Liver (tissue), 9 donors: ENCODE results near the gene COX6B1. TPM values are rescaled to one million over a fixed set of nuclear protein-coding genes. Genes with fewer than 3 reads are reported as not detected.

ENCODE experiments used
- DNase-seq: peaks from one replicate; pipeline ENCODE4 v3.0.0-alpha.2; 2017; ENCODE audit warnings: low spot score
- H3K27ac ChIP-seq, 2 donors: one replicate each; pipeline ENCODE4 v1.7.0; 2013; ENCODE audit warnings: inconsistent platforms in 2 of 2, low read length in 2 of 2, control low read depth in 1 of 2, low read depth in 1 of 2, mild to moderate bottlenecking in 1 of 2
- H3K27me3 ChIP-seq, 4 donors: one replicate each; pipeline versions ENCODE4 v1.6.1 to v1.7.0; 2013; ENCODE audit warnings: low read length in 3 of 4, inconsistent platforms in 1 of 4, mild to moderate bottlenecking in 1 of 4, moderate library complexity in 1 of 4; ENCODE audit not compliant: control insufficient read depth in 4 of 4, insufficient read depth in 4 of 4
- H3K36me3 ChIP-seq, 4 donors: one replicate each; pipeline versions ENCODE4 v1.6.1 to v1.7.0; 2013; ENCODE audit warnings: low read length in 3 of 4, mild to moderate bottlenecking in 3 of 4, low read depth in 1 of 4, moderate library complexity in 1 of 4; ENCODE audit not compliant: control insufficient read depth in 4 of 4, insufficient read depth in 3 of 4
- H3K4me1 ChIP-seq, 4 donors: one replicate each; pipeline versions ENCODE4 v1.6.1 to v1.7.0; 2013; ENCODE audit warnings: low read length in 3 of 4, mild to moderate bottlenecking in 3 of 4, moderate library complexity in 1 of 4; ENCODE audit not compliant: control insufficient read depth in 4 of 4, insufficient read depth in 4 of 4
- H3K4me3 ChIP-seq, 3 donors: one replicate each; pipeline versions ENCODE4 v1.6.1 to v1.7.0; 2013; ENCODE audit warnings: low read length in 3 of 3, control low read depth in 1 of 3, low read depth in 1 of 3, mild to moderate bottlenecking in 1 of 3
- H3K9ac ChIP-seq, 2 donors: one replicate each; pipeline ENCODE4 v1.7.0; 2013; ENCODE audit warnings: low read length in 2 of 2, mild to moderate bottlenecking in 2 of 2, moderate library complexity in 2 of 2, control low read depth in 1 of 2, low read depth in 1 of 2
- H3K9me3 ChIP-seq, 4 donors: one replicate each; pipeline versions ENCODE4 v1.6.1 to v1.7.0; 2013; ENCODE audit warnings: low read length in 3 of 4; ENCODE audit not compliant: control insufficient read depth in 4 of 4
- ATF3 ChIP-seq: IDR thresholded peaks from 2 replicates; pipeline ENCODE4 v1.6.1; 2016; ENCODE audit warnings: antibody characterized with exemption
- FOXA1 ChIP-seq: IDR thresholded peaks from 2 replicates; pipeline ENCODE4 v1.6.1; 2016; ENCODE audit warnings: antibody characterized with exemption
- SP1 ChIP-seq: IDR thresholded peaks from 2 replicates; pipeline ENCODE4 v1.6.1; 2018; ENCODE audit warnings: antibody characterized with exemption, mild to moderate bottlenecking
- WGBS: extraction: QIAGEN DNeasy Blood & Tissue Kit; methylation state at CpG from one replicate; pipeline ENCODE4 v1.1.7; 2013; 5-methylcytosine and 5-hydroxymethylcytosine counted together
- polyA plus RNA-seq, 2 donors: library from polyadenylated mRNA; stranded (reverse) in 1 of 2; unstranded in 1 of 2; fragments of 200-250 nt in 1 of 2; fragments of >200 nt in 1 of 2; fragmentation: Nextera tagmentation in 1 of 2; extraction: Ambion mirVana in 1 of 2; gene quantifications; one replicate each; pipeline versions ENCODE4 v1.2.1 to v1.2.3, GENCODE V29; 2013 to 2015
- total RNA-seq, 2 donors: library from RNA; depleted of rRNA; stranded (reverse); fragments of >200 nt; gene quantifications; one replicate each; pipeline ENCODE4 v1.2.3, GENCODE V29; 2014
- TF ChIP-seq, protein P1 (sequence below): IDR thresholded peaks from 2 replicates; pipeline ENCODE4 v1.6.1; 2016; ENCODE audit warnings: antibody characterized with exemption, mild to moderate bottlenecking
- TF ChIP-seq, protein P2 (sequence below): IDR thresholded peaks from 2 replicates; pipeline ENCODE4 v1.6.1; 2016; ENCODE audit warnings: antibody characterized with exemption
- donor health status: healthy.
- donor health status: healthy.
- donor health status: healthy.
- donor health status: healthy.
- donor health status: healthy.

The COX6B1 gene
- total and polyA plus RNA-seq, 4 donors = 139 to 518 (median 321) TPM

DNA sequence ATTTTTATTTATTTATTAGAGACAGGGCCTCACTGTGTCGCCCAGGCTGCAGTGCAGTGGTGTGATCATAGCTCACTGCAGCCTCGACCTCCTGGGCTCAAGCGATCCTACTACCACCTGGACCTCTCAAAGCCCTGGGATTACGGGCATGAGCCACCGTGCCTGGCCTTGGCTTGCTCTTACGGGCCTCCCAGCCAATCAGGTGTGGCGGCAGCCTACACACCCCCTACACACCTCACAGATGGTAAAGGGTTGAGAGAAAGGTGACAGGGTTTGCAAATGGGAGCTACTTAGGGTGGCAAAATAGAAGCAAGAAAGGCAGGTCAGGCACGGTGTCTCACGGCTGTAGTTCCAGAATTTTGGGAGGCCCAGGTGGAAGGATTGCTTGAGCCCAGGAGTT is 55.2 kb downstream of the COX6B1 start (continued):
- no peak for TF ChIP-seq ATF3
- TF ChIP-seq SP1 = no peak

DNA sequence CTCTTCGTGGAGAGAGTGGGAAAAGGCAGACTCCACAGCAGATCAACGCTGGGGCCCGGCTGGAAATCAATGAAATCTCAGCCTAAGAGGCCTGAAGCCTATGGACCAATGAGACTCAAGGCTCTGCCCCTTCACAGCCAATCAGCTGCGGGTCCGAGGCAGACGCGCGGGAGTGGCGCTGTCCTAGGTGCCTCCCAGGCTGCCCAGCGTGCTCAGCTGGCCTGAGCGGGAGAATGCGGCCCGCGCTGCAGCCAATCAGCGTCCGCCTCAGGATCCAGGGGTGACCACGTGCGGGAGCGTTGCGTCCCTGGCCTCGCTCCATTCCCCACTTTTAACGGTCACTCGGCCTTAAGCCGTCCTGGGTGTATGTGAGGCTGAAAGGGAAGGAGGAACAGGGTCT is 56.1 kb downstream of the COX6B1 start, which contains the start of gene ZBTB32:
Gene ZBTB32 (plus strand): TSS at position 341 of the 400 bp plus-strand sequence. CDS start 10,069 bp downstream, outside the sequence.
- 46% methylated on average over 24 of the region's 24 CpGs for WGBS

More for the DNA sequence above, 56.1 kb downstream of the COX6B1 start, which contains the start of gene ZBTB32:
- Histone ChIP-seq H3K4me1 (peaks cover 0 to 11% (median 6%) of the 10 kb centered on the region in 4 donors), H3K27ac (no peak within 1 kb of the TSS), H3K36me3 (no peaks in the 10 kb centered on the region), H3K9ac (no peak within 1 kb of the TSS), H3K27me3 (no peaks in the 10 kb centered on the region), H3K4me3 (no peak within 1 kb of the TSS), H3K9me3 (no peaks in the 10 kb centered on the region)
- no peak for TF ChIP-seq FOXA1
- TF ChIP-seq, protein P1, sequence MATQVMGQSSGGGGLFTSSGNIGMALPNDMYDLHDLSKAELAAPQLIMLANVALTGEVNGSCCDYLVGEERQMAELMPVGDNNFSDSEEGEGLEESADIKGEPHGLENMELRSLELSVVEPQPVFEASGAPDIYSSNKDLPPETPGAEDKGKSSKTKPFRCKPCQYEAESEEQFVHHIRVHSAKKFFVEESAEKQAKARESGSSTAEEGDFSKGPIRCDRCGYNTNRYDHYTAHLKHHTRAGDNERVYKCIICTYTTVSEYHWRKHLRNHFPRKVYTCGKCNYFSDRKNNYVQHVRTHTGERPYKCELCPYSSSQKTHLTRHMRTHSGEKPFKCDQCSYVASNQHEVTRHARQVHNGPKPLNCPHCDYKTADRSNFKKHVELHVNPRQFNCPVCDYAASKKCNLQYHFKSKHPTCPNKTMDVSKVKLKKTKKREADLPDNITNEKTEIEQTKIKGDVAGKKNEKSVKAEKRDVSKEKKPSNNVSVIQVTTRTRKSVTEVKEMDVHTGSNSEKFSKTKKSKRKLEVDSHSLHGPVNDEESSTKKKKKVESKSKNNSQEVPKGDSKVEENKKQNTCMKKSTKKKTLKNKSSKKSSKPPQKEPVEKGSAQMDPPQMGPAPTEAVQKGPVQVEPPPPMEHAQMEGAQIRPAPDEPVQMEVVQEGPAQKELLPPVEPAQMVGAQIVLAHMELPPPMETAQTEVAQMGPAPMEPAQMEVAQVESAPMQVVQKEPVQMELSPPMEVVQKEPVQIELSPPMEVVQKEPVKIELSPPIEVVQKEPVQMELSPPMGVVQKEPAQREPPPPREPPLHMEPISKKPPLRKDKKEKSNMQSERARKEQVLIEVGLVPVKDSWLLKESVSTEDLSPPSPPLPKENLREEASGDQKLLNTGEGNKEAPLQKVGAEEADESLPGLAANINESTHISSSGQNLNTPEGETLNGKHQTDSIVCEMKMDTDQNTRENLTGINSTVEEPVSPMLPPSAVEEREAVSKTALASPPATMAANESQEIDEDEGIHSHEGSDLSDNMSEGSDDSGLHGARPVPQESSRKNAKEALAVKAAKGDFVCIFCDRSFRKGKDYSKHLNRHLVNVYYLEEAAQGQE = no peak
- TF ChIP-seq, protein P2, sequence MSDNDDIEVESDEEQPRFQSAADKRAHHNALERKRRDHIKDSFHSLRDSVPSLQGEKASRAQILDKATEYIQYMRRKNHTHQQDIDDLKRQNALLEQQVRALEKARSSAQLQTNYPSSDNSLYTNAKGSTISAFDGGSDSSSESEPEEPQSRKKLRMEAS = no peak
- no peak for DNase-seq

Other genes starting within 250 kb of the COX6B1 start
- under 1 TPM; 0.67 to 0.84 TPM for gene FFAR2, start 200.1 kb upstream of the COX6B1 start, total RNA-seq
- gene FFAR2, start 200.1 kb upstream of the COX6B1 start, polyA plus RNA-seq = under 1 TPM; 0.25 to 0.28 TPM
- gene KRTDAP, start 157.9 kb upstream of the COX6B1 start, total RNA-seq = not detected
- gene KRTDAP, start 157.9 kb upstream of the COX6B1 start, polyA plus RNA-seq = not detected
- 1 to 10 TPM; 1.7 to 9.4 TPM for gene DMKN, start 134.7 kb upstream of the COX6B1 start, total RNA-seq
- gene DMKN, start 134.7 kb upstream of the COX6B1 start, polyA plus RNA-seq = 1 to 10 TPM; 1.4 to 3.1 TPM
- not detected for gene SBSN, start 120.0 kb upstream of the COX6B1 start, total RNA-seq
- not detected for gene SBSN, start 120.0 kb upstream of the COX6B1 start, polyA plus RNA-seq
- not detected for gene GAPDHS, start 114.9 kb upstream of the COX6B1 start, total RNA-seq
- gene GAPDHS, start 114.9 kb upstream of the COX6B1 start, polyA plus RNA-seq = not detected
- 10 to 100 TPM; 18.1 to 28.0 TPM for gene TMEM147, start 102.7 kb upstream of the COX6B1 start, total RNA-seq
- 10 to 100 TPM; 61.3 to 97.4 TPM for gene TMEM147, start 102.7 kb upstream of the COX6B1 start, polyA plus RNA-seq
- gene ATP4A, start 84.7 kb upstream of the COX6B1 start, total RNA-seq = not detected
- not detected for gene ATP4A, start 84.7 kb upstream of the COX6B1 start, polyA plus RNA-seq
- not detected for gene PMIS2, start 62.1 kb upstream of the COX6B1 start, total RNA-seq
- gene PMIS2, start 62.1 kb upstream of the COX6B1 start, polyA plus RNA-seq = not detected
- 1 to 10 TPM; 2.5 to 7.3 TPM for gene HAUS5, start 35.6 kb upstream of the COX6B1 start, total RNA-seq
- 1 to 10 TPM; 1.9 to 2.2 TPM for gene HAUS5, start 35.6 kb upstream of the COX6B1 start, polyA plus RNA-seq
- gene RBM42, start 19.3 kb upstream of the COX6B1 start, total RNA-seq = 10 to 100 TPM; 20.1 TPM
- gene RBM42, start 19.3 kb upstream of the COX6B1 start, polyA plus RNA-seq = 10 to 100 TPM; 17.8 to 34.7 TPM
- under 1 TPM; 0.17 to 0.70 TPM for gene ETV2, start 6.6 kb upstream of the COX6B1 start, total RNA-seq
- 1 to 10 TPM; 1.6 to 1.8 TPM for gene ETV2, start 6.6 kb upstream of the COX6B1 start, polyA plus RNA-seq
- under 1 TPM in 1 of 2 donors, not detected in 1; 0.56 TPM for gene UPK1A, start 18.2 kb downstream of the COX6B1 start, total RNA-seq
- under 1 TPM in 1 of 2 donors, not detected in 1; 0.10 TPM for gene UPK1A, start 18.2 kb downstream of the COX6B1 start, polyA plus RNA-seq
- gene ZBTB32, start 56.2 kb downstream of the COX6B1 start, total RNA-seq = not detected
- under 1 TPM in 1 of 2 donors, not detected in 1; 0.47 TPM for gene ZBTB32, start 56.2 kb downstream of the COX6B1 start, polyA plus RNA-seq
- gene KMT2B, start 69.7 kb downstream of the COX6B1 start, total RNA-seq = 10 to 100 TPM in 1 of 2 donors, 1 to 10 TPM in 1; 6.3 to 12.1 TPM
- 10 to 100 TPM in 1 of 2 donors, 1 to 10 TPM in 1; 3.7 to 10.3 TPM for gene KMT2B, start 69.7 kb downstream of the COX6B1 start, polyA plus RNA-seq
- 10 to 100 TPM in 1 of 2 donors, 1 to 10 TPM in 1; 7.0 to 11.2 TPM for gene IGFLR1, start 94.1 kb downstream of the COX6B1 start, total RNA-seq
- 10 to 100 TPM; 51.1 to 59.7 TPM for gene IGFLR1, start 94.1 kb downstream of the COX6B1 start, polyA plus RNA-seq
- 10 to 100 TPM in 1 of 2 donors, 1 to 10 TPM in 1; 4.5 to 14.8 TPM for gene U2AF1L4, start 97.1 kb downstream of the COX6B1 start, total RNA-seq
- 10 to 100 TPM; 12.0 to 36.5 TPM for gene U2AF1L4, start 97.1 kb downstream of the COX6B1 start, polyA plus RNA-seq
- 1 to 10 TPM; 7.4 to 7.7 TPM for gene PSENEN, start 97.3 kb downstream of the COX6B1 start, total RNA-seq
- 10 to 100 TPM; 33.8 to 58.1 TPM for gene PSENEN, start 97.3 kb downstream of the COX6B1 start, polyA plus RNA-seq
- gene LIN37, start 100.3 kb downstream of the COX6B1 start, total RNA-seq = 1 to 10 TPM; 2.6 to 7.0 TPM
- 1 to 10 TPM; 5.8 to 6.3 TPM for gene LIN37, start 100.3 kb downstream of the COX6B1 start, polyA plus RNA-seq
- 1 to 10 TPM; 2.7 to 4.4 TPM for gene HSPB6, start 108.7 kb downstream of the COX6B1 start, total RNA-seq
- 10 to 100 TPM in 1 of 2 donors, 1 to 10 TPM in 1; 6.9 to 17.7 TPM for gene HSPB6, start 108.7 kb downstream of the COX6B1 start, polyA plus RNA-seq
- 1 to 10 TPM; 2.1 to 4.5 TPM for gene PROSER3, start 109.9 kb downstream of the COX6B1 start, total RNA-seq
- 1 to 10 TPM; 2.4 to 3.1 TPM for gene PROSER3, start 109.9 kb downstream of the COX6B1 start, polyA plus RNA-seq
- gene ARHGAP33, start 127.2 kb downstream of the COX6B1 start, total RNA-seq = 10 to 100 TPM in 1 of 2 donors, 1 to 10 TPM in 1; 2.0 to 10.1 TPM
- gene ARHGAP33, start 127.2 kb downstream of the COX6B1 start, polyA plus RNA-seq = 1 to 10 TPM in 1 of 2 donors, under 1 TPM in 1; 0.85 to 1.6 TPM
- gene PRODH2, start 164.5 kb downstream of the COX6B1 start, total RNA-seq = 100 to 1,000 TPM in 1 of 2 donors, 10 to 100 TPM in 1; 56.4 to 116 TPM
- gene PRODH2, start 164.5 kb downstream of the COX6B1 start, polyA plus RNA-seq = 100 to 1,000 TPM; 112 to 156 TPM
- gene NPHS1, start 204.2 kb downstream of the COX6B1 start, total RNA-seq = under 1 TPM in 1 of 2 donors, not detected in 1; under 0.01 TPM
- gene NPHS1, start 204.2 kb downstream of the COX6B1 start, polyA plus RNA-seq = not detected
- gene KIRREL2, start 208.6 kb downstream of the COX6B1 start, total RNA-seq = not detected
- gene KIRREL2, start 208.6 kb downstream of the COX6B1 start, polyA plus RNA-seq = not detected
- under 1 TPM in 1 of 2 donors, not detected in 1; 0.08 TPM for gene APLP1, start 220.3 kb downstream of the COX6B1 start, total RNA-seq
- under 1 TPM; 0.16 to 0.51 TPM for gene APLP1, start 220.3 kb downstream of the COX6B1 start, polyA plus RNA-seq